Pancreas (tissue), 10 donors: ENCODE measurements around the gene FAM53A. TPM values are rescaled to one million over a fixed set of nuclear protein-coding genes. Genes with fewer than 3 reads are reported as not detected.

Experiments
- ATAC-seq, 4 donors: fragments of 200-7000 bp; cut with Tn5 transposase; one replicate each; pipeline versions ENCODE4 v1.8.0 to v1.9.1; 2020; ENCODE audit warnings: mild to moderate bottlenecking in 4 of 4, moderate library complexity in 4 of 4
- DNase-seq, 6 donors: peaks; one replicate each; pipeline ENCODE4 v3.0.0-alpha.2; 2020
- FAIRE-seq: peaks from 2 replicates; lab custom pipeline; 2012; peaks lifted over from hg19 to GRCh38; lab: Jason Lieb, UNC
- H3K27ac ChIP-seq, 4 donors: fragments of 200-600 bp; sonication (generic); 1 replicate in 3 of 4; 2 replicates in 1 of 4; pipeline versions ENCODE4 v1.5.0 to v1.8.0; 2020
- H3K27me3 ChIP-seq, 4 donors: fragments of 200-600 bp; one replicate each; pipeline ENCODE4 v1.8.0; 2021
- H3K36me3 ChIP-seq, 3 donors: fragments of 200-600 bp; sonication (generic) in 1 of 3; one replicate each; pipeline versions ENCODE4 v1.5.0 to v1.8.0; 2020 to 2021
- H3K4me1 ChIP-seq, 3 donors: fragments of 200-600 bp; one replicate each; pipeline ENCODE4 v1.8.0; 2021
- H3K4me3 ChIP-seq, 4 donors: fragments of 200-600 bp; sonication (generic) in 2 of 4; one replicate each; pipeline versions ENCODE4 v1.5.0 to v1.8.0; 2020 to 2021
- H3K9me3 ChIP-seq, 4 donors: fragments of 200-600 bp; one replicate each; pipeline ENCODE4 v1.8.0; 2021
- CTCF ChIP-seq, 4 donors: fragments of 200-600 bp; sonication (generic) in 3 of 4; IDR thresholded peaks; one replicate each; pipeline versions ENCODE4 v1.5.0 to v1.8.0; 2021; ENCODE audit warnings: antibody characterized with exemption in 4 of 4
- WGBS, 2 donors: extraction: QIAGEN DNeasy Blood & Tissue Kit; methylation state at CpG; one replicate each; pipeline ENCODE4 v1.1.7; 2013; 5-methylcytosine and 5-hydroxymethylcytosine counted together
- intact Hi-C, 3 donors: fragments of 100-400 bp; cut with DNase I; formaldehyde crosslinking; loops; one replicate each; pipeline versions ENCODE4 v1.11.1 to v1.14.2; 2022
- polyA plus RNA-seq, 2 donors: library from polyadenylated mRNA; stranded (reverse); fragments of 200-250 nt; gene quantifications; one replicate each; pipeline ENCODE4 v1.2.3, GENCODE V29; 2013
- total RNA-seq, 6 donors: library from RNA; stranded (reverse); fragmentation: NEBNext Ultra II Directional in 4 of 6; extraction: Animal tissue kit (Norgen Biotek cat#: 25700) in 4 of 6; gene quantifications; one replicate each; pipeline versions ENCODE4 v1.2.1 to v1.2.4, GENCODE V29; 2021 to 2023
- donor health status: healthy with polysubstance abuse.
- donor health status: DM: no; HTN: no; CAD: no; lungs with moderate emphysema.
- donor health status: DM: no; HTN: no; CAD: no.
- donor health status: control.
- donor health status: control.
- donor health status: Bipolar disorder and iron deficiency.
- donor health status: DM: yes; HTN: yes; CAD: no.
- donor health status: DM: no; HTN: no; CAD: no.
- donor health status: DM: no; HTN: no; CAD: no.
- donor health status: DM: yes; HTN: yes; CAD: no.

Gene FAM53A
- total and polyA plus RNA-seq, 8 donors: 0.60 to 2.7 (median 1.3) TPM

GRCh38 chr4:1636490-1637211 is 47.5 kb downstream of the FAM53A start:
- Histone ChIP-seq H3K36me3 (no peaks in the 10 kb centered on the region), H3K4me3 (no peak overlapping the region), H3K4me1 (no peaks in the 10 kb centered on the region), H3K9me3 (no peaks in the 10 kb centered on the region), H3K27me3 (no peaks in the 10 kb centered on the region), H3K27ac (no peak overlapping the region)
- ATAC-seq (no peak), FAIRE-seq (no peak), DNase-seq (peak in 1 of 6 donors; percentile 57)
- no peak for TF ChIP-seq CTCF (IDR thresholded peaks at IDR 0.05)
- 90 to 91% methylated on average over 30 of the region's 30 CpGs for WGBS, 2 donors
- intact Hi-C loops: no loop called here

GRCh38 chr4:1635464-1635863 is 48.6 kb downstream of the FAM53A start:
- no peak for FAIRE-seq
- Histone ChIP-seq H3K36me3 (no peaks in the 10 kb centered on the region), H3K27ac (no peak overlapping the region), H3K27me3 (no peaks in the 10 kb centered on the region), H3K4me3 (no peak overlapping the region), H3K9me3 (no peaks in the 10 kb centered on the region), H3K4me1 (no peaks in the 10 kb centered on the region)
- 89 to 93% methylated on average over 7 of the region's 7 CpGs for WGBS, 2 donors
- ATAC-seq: no peak
- no peak for TF ChIP-seq CTCF (IDR thresholded peaks at IDR 0.05)
- no peak for DNase-seq
- intact Hi-C loops: no loop called here

- no peak for TF ChIP-seq CTCF (IDR thresholded peaks at IDR 0.05)
- Histone ChIP-seq H3K9me3 (no peaks in the 10 kb centered on the region), H3K4me3 (no peak overlapping the region), H3K36me3 (no peaks in the 10 kb centered on the region), H3K4me1 (no peaks in the 10 kb centered on the region), H3K27me3 (no peaks in the 10 kb centered on the region), H3K27ac (no peak overlapping the region)
- intact Hi-C loops: loop anchor here in 1 of 3 donors (5.0 kb wide), 1 partner anchor 282 kb away; no protein-coding TSS in a partner anchor
- 26 to 36% methylated on average over 7 of the region's 7 CpGs for WGBS, 2 donors
- ATAC-seq: no peak
- no peak for FAIRE-seq
- DNase-seq: no peak
Measured at GRCh38 chr4:1633993-1634392, 50.1 kb downstream of the FAM53A start.

- Histone ChIP-seq H3K4me1 (no peaks in the 10 kb centered on the region), H3K4me3 (no peak overlapping the region), H3K27ac (no peak overlapping the region), H3K36me3 (no peaks in the 10 kb centered on the region), H3K27me3 (no peaks in the 10 kb centered on the region), H3K9me3 (no peaks in the 10 kb centered on the region)
- no peak for ATAC-seq
- TF ChIP-seq CTCF (IDR thresholded peaks at IDR 0.05): no peak
- 63 to 79% methylated on average over 32 of the region's 32 CpGs for WGBS, 2 donors
- DNase-seq: no peak
- no peak for FAIRE-seq
- intact Hi-C loops: loop anchor here in 1 of 3 donors (5.0 kb wide), 1 partner anchor 280 kb away; no protein-coding TSS in a partner anchor
Measured at GRCh38 chr4:1632109-1633104, 51.7 kb downstream of the FAM53A start.
